Stimulated activated naive CD8-positive, alpha-beta T cell treated with anti-CD3 and anti-CD28 coated beads, Interleukin-15, amount 100 ng/mL, for 72 hours (primary cell): Measurements from ENCODE around the gene JARID2.
A peak's percentile ranks its signal among the peaks of the same experiment; 100 is the strongest.

Source experiments
- ATAC-seq: fragments of 150-1000 bp; cut with Tn5 transposase; 2 replicates; pipeline ENCODE4 v1.10.0; 2021; ENCODE audit warnings: mild to moderate bottlenecking, moderate library complexity
- DNase-seq, 2 donors: peaks; one replicate each; pipeline ENCODE4 v3.0.0; 2021 to 2022
- H3K27ac Mint-ChIP-seq, 2 donors: one replicate each; pipeline ENCODE4 v1.8.0; 2022; ENCODE audit warnings: mild to moderate bottlenecking in 2 of 2, mixed read lengths in 2 of 2, moderate library complexity in 2 of 2
- H3K27me3 Mint-ChIP-seq: one replicate; pipeline ENCODE4 v1.8.0; 2022; ENCODE audit warnings: mixed read lengths
- H3K4me1 Mint-ChIP-seq: one replicate; pipeline ENCODE4 v1.8.0; 2022; ENCODE audit warnings: mild to moderate bottlenecking, mixed read lengths
- H3K4me3 Mint-ChIP-seq, 2 donors: one replicate each; pipeline ENCODE4 v1.8.0; 2022; ENCODE audit warnings: mild to moderate bottlenecking in 2 of 2, mixed read lengths in 2 of 2, moderate library complexity in 1 of 2
- H3K9me3 Mint-ChIP-seq, 2 donors: one replicate each; pipeline ENCODE4 v1.8.0; 2022; ENCODE audit warnings: mixed read lengths in 2 of 2

JARID2 gene

DNA sequence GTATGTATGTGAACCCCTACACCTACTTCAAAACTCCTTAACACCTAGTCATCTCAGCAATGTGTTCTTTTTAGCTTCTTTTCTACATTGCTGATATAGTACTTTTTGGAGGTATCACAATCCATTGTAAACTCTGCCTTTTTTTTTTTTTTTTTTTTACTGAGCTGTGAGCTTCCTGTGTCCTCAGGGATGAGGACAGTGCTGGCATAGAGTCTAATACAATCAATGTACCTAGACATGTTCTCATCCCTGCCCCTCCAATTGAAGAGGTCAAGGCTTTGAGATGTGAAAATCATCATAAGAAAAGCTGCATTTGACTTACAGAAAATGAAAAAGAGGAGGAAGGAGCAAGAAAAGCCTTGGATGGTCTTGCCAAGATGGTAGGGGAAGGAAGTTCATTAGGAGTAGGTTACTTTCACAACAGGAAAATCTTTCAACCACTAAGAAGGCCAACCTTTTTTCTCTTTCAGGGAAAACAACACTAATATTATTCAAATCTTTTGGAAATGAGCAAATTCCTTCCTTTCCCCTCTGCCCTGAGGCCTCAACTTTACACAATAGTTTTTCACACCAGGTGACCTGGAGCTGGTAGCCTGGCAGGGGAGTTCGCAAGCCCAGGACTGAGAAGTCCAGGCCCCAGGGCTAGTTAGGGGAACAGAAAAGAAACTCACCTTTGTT, 2.8 kb upstream of the JARID2 start:
- Mint-ChIP-seq H3K4me3 (no peak overlapping the region), H3K27ac (no peak overlapping the region), H3K27me3 (no peaks in the 10 kb centered on the region), H3K9me3 (no peaks in the 10 kb centered on the region), H3K4me1 (no peaks in the 10 kb centered on the region)
- ATAC-seq (no peak), DNase-seq (no peak)

DNA sequence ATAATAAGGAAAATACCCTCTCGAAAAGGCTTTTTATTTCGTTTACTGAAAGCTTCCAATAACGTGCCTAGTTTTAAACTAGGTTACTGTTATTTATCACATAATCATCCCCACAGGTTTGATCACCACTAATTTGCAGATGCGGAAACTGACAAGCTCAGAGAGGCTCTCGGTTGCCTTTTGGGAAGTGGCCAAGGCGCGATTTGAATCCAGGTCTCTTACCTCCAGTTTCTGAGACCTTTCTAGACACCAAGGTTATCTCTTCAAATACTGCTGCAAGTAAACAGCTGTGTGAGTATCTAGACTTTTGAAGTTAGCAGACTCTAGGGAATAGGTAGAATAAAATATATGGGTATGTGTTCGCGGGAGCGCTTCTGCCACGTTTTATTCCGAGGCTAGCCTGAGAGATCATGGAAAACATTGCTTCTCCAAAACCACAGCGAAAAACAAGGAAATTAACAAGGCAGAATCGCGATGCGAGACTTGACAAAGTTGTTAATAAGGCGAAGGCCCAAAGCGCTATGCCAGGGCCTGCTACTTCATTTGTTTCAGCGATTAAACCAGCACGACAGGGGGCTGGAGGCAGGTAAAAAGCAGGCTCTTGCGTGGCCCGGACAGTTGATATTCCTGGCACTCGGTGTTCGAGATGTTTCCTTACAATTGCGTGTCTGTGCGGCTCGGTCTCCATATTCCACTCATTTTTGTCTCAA, 1.8 kb upstream of the JARID2 start:
- H3K27ac Mint-ChIP-seq, result peak overlapping the region; percentile 69 to 83
- H3K4me3 Mint-ChIP-seq, result peak overlapping the region; percentile 68 to 80
- H3K4me1 Mint-ChIP-seq, result no peaks in the 10 kb centered on the region
- no peaks in the 10 kb centered on the region for H3K27me3 Mint-ChIP-seq
- H3K9me3 Mint-ChIP-seq, result no peaks in the 10 kb centered on the region
- DNase-seq (no peak), ATAC-seq (no peak)

DNA sequence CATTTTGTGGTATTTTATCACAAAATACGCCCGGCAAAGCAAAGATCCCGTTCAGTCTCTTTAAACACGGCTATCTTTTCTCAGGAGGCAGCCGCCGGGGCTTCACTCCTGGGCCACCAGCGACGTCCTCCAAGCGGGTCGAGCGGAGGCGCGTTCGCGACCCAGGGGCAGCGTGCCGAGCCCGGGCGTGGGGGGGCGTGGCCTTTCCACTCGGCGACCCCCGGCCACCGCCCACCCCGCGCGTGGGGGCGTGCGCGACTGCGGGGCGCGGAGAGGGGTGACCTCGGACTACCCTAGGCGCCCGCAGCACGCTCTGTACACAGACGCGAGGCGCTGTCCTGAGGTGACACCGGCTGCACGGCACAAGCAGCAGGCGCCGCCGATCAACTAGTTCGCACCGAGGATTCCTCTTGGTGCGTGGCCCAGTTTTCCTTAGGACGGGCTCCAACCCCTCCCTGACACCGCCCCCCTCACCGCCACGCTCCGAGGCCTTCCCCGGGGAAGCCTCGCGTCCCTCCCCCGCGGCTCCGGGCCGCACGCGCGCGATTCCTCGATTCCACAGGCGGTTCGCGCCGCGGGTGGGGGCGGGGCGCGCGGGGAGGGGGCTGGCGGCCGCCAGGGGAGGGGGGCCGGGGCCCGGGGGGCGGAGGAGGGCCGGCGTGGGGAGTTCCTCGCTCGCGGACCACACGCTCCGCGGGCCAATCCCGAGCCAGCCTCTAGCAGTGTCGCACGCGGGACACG, 1.1 kb upstream of the JARID2 start:
- Mint-ChIP-seq H3K4me1 (peaks cover 5% of the 10 kb centered on the region), H3K27ac (peak overlapping the region; percentile 83 to 98), H3K4me3 (peak overlapping the region; percentile 99 to 100), H3K27me3 (no peaks in the 10 kb centered on the region), H3K9me3 (no peaks in the 10 kb centered on the region)
- ATAC-seq, result peak; percentile 33
- peak; percentile 62 to 65 for DNase-seq

DNA sequence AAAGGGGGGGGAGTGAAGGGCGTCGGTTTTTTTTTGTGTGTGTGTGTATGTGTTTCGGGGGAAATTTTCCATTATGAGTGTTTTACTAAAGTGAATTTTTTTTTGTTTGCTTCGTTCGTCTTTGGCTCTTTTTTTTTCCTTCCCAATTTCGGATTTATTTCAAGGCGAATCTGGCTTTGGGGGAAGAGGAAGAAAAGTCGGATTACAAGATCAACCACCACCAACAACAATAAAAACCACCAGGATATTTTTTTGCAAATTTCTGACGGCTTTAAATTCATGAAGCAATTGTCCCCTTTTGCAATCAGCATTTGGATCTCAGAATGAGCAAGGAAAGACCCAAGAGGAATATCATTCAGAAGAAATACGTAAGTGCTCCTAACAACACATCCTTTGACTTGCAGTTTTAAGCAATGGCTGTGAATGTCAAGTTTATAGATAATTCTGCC, 372 bp downstream of the JARID2 start:
- H3K27ac Mint-ChIP-seq, result peak overlapping the region; percentile 97 to 98
- no peaks in the 10 kb centered on the region for H3K9me3 Mint-ChIP-seq
- H3K4me1 Mint-ChIP-seq, result peaks cover 20% of the 10 kb centered on the region
- peak overlapping the region; percentile 99 to 100 for H3K4me3 Mint-ChIP-seq
- H3K27me3 Mint-ChIP-seq, result no peaks in the 10 kb centered on the region
- DNase-seq, result no peak
- ATAC-seq, result no peak

DNA sequence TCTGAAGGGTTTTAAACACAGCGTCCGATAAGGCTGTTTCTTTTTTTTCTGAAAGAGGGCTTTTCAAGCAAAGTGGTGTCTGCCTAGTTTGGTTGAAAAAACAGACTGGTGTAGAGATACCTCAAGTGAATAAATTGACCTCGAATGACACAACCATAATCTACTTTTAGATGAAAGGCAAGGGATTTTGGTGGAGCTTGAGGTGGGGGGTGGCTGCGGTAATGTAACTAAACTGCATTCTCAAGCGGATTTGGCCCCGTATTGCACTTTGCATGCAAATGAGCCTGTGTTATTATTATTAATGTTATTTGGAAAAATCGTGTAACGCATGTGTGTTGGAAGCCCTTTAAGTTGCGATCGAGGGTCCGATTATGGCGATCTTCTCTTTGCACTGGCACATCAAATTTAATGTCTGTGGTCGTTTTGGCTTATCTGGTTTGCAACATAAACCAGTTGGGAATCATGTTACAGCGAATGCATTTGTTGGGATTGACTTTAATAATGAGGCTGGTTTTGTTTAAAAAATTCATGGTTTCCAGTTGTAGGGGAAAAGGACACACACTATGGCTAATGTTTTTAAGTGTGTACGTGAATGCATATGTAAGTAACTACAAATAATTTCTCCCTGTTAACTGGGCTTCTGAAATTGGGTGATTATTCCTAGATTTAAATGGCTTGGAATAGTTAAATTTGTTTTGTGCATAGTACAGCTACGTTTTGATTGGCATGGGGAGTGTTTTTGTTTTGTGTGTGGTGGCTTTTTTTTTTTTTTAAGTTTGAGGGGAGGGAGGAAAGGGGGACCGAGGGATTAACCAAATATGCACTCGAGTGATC, 1.0 kb downstream of the JARID2 start:
- no peaks in the 10 kb centered on the region for H3K27me3 Mint-ChIP-seq
- peak overlapping the region; percentile 99 to 100 for H3K4me3 Mint-ChIP-seq
- H3K4me1 Mint-ChIP-seq, result peaks cover 26% of the 10 kb centered on the region
- H3K27ac Mint-ChIP-seq, result peak overlapping the region; percentile 97 to 98
- DNase-seq (peak in 1 of 2 donors; percentile 38), ATAC-seq (no peak)
- no peaks in the 10 kb centered on the region for H3K9me3 Mint-ChIP-seq

DNA sequence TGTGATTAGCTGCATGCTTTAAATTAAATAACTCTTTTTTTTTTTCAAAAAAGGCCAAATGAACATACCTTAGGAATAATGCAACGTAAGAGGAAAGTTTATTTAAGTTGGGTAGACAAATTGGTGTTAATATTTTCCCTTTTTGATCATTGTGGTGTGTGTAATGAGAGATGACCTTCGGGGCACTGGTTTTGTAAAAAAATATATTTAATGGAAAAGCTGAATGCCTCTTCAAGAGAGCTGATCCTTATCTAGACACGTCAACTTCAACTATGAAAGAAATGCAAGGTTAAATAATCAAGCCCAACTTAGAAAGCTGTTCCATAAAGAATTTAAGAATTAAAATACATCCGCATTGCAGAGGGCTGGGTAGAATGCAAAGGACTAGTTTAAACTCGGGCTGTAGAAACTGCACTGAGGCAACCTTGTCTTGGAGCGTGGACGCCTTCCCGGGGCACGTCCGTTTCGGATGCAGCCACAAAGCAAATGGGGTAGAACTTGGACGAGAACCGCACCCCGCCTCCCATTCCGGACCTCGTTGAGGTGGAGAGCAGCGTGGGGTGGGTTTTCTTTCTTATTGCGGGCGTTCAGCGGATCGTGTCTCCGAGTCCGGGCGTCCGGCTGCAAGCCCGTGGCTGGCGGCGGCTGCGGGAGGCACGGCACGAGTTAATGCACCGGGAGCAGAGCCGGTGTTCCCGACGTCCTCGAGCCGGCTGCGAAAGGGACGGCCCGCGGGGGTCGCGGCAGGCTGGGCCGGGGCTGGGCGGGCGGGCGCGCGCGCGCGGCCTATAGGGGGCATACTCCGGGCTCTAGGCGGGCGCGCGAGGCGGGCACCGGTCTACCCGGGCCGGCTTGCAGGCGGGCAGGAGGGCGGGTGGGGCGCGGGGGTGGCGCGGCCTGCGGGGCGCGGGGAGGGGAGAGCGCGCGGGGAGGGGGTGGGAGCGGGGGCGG, 1.9 kb downstream of the JARID2 start:
- Mint-ChIP-seq H3K27ac (peak overlapping the region; percentile 97 to 98), H3K4me1 (peaks cover 35% of the 10 kb centered on the region), H3K27me3 (no peaks in the 10 kb centered on the region), H3K9me3 (no peaks in the 10 kb centered on the region), H3K4me3 (peak overlapping the region; percentile 99 to 100)
- DNase-seq, result peak; percentile 59 to 66
- peak; percentile 27 for ATAC-seq

DNA sequence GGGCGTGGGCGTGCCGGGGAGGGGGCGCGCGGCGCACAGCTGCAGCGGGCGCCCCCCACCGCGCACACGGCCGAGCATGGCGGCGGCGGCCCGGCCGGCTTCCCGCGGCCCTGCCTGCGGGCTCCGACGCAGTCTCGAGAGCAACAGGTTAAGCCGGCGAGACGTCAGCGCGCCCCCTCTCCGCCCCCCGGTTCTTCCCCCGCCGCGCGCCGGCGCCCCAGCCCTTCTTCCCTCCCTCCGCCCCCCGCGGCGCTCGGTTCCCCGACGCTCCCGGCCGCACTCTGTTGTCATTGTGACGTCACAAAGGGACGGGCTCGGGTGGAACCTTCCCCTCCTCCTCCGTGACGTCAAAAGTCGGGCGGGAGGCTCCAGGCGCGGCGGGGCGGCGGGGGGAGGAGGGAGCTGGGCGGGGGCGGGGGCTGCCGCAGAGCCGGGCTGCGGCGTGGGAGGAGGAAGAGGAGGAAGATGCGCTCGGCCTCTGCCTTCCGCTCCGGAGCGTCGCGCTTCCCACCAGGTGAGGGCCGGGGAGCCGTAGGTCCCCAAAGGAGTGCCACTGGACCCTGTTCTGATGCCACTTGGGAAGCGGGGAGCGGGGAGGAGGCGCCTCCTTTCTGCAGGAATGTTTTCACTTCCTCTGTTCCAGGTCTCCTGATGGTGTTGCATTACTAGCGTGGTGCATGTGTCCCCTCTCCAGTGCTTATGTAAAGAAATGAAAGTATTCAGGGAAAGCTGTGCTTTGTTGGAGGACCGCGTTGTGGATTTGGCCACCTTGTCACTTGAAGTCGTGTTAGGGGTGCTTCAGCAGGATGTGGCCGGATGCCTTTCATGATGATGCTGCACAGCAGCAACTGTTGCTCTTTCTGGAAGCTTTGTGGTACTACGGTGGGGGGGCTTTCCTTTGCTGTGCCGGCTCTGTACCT, 2.8 kb downstream of the JARID2 start:
- Mint-ChIP-seq H3K27ac (peak overlapping the region; percentile 99 to 100), H3K4me1 (peaks cover 45% of the 10 kb centered on the region), H3K27me3 (no peaks in the 10 kb centered on the region), H3K9me3 (no peaks in the 10 kb centered on the region), H3K4me3 (peak overlapping the region; percentile 91 to 99)
- DNase-seq (peak; percentile 93 to 97), ATAC-seq (peak; percentile 67)

DNA sequence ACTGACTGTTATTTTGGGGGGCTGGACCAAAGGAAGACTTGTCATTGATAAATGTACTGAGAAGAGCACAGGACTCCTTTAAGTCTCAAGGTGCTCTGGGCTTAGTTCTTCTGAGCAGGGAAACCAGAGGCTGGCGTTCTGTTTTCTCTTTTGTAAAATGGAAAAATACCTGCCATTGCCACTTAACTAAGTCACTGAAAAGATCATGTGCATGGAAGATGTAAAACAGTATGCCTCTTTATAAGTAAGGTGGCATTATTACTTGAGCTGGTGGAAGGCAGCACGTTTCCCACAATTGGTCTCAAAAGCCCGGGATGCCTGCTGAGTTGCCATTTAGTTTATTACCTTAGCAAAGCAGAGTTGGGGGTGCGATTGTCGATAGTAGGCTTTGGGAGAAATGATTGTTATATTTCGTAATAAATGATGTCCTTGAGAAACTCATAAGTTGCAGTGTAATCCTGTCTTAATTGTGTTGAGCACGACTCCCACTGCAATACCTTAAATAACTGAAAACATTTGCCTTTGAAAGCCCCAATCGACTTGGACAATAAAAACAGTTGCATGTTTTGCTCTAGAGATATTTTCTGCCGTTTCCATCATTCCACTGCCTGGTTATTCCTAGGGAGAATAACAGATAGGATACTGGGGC, 3.6 kb downstream of the JARID2 start:
- Mint-ChIP-seq H3K27me3 (no peaks in the 10 kb centered on the region), H3K4me1 (peaks cover 52% of the 10 kb centered on the region), H3K27ac (peak overlapping the region; percentile 99 to 100), H3K4me3 (peak overlapping the region; percentile 91 to 99), H3K9me3 (no peaks in the 10 kb centered on the region)
- ATAC-seq (no peak), DNase-seq (no peak)

DNA sequence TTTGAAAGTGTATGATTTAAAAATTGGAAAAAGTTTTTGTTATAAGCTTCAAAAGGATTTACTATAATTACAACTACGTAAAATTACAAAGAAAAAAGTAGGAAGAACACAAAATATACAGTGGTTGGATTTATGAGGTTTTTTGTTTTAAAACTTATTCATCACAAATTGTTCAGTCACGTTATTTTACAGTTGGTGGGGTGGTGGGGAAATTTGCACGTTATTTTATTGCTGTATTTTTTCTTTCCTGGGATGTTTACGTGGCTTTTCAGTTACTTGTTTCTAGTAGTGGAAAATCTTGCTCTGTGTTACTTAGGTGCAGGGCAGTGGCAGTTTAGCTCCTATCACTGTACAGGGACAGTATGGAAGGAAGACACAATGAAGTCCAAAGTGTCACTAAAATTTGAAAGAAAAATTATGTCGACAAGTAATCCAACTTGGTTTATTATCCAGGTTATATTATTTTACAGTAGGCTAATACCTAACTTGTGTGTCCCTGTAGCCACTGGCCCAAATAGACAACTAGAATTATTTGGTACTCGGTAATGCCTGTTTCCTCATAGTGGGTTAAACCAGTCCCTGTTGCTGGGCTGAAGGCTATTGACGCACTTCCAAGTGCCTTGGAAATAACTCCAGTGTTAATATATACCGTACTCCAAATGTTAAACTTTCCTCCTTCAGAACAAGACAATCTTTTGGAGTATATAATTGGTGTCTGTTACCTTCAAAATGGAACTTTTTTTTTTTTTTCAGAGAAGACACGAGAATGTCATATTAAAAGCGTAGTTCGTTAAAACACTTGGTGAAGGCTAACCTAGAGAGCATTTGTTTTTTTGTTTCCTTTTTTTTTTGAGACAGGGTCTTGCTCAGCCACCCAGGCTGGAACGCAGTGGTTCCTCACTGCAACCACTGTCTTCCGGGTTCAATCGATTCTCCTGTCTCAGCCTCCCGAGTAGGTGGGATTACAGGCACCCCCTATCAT, 4.6 kb downstream of the JARID2 start:
- Mint-ChIP-seq H3K27me3 (no peaks in the 10 kb centered on the region), H3K4me3 (peak overlapping the region; percentile 91 to 99), H3K27ac (peak overlapping the region in 1 of 2 donors; percentile 81), H3K4me1 (peaks cover 62% of the 10 kb centered on the region), H3K9me3 (no peaks in the 10 kb centered on the region)
- ATAC-seq (no peak), DNase-seq (no peak)

DNA sequence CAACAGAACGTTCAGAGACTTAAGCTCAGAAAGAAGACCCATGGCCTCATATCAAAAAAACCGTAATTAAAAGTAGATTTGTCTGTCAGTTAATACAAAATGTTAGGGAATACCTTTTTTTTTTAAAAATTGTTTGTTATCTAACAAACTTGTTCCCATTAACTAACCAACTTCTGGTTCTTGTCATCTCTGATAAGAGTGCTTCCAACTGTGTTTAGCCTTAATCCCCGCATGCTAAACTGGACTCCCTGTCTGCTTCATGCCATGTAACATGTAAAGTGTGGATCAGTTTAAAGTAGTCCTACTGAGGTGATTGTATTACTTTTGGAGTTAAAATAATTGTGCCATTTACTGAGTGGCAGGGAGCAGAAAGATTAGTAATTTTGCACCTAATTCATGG, 6.3 kb downstream of the JARID2 start:
- H3K4me3 Mint-ChIP-seq, result peak overlapping the region; percentile 91 to 99
- H3K4me1 Mint-ChIP-seq, result peaks cover 80% of the 10 kb centered on the region
- H3K9me3 Mint-ChIP-seq, result no peaks in the 10 kb centered on the region
- H3K27me3 Mint-ChIP-seq, result no peaks in the 10 kb centered on the region
- H3K27ac Mint-ChIP-seq, result peak overlapping the region in 1 of 2 donors; percentile 60
- DNase-seq (no peak), ATAC-seq (no peak)

DNA sequence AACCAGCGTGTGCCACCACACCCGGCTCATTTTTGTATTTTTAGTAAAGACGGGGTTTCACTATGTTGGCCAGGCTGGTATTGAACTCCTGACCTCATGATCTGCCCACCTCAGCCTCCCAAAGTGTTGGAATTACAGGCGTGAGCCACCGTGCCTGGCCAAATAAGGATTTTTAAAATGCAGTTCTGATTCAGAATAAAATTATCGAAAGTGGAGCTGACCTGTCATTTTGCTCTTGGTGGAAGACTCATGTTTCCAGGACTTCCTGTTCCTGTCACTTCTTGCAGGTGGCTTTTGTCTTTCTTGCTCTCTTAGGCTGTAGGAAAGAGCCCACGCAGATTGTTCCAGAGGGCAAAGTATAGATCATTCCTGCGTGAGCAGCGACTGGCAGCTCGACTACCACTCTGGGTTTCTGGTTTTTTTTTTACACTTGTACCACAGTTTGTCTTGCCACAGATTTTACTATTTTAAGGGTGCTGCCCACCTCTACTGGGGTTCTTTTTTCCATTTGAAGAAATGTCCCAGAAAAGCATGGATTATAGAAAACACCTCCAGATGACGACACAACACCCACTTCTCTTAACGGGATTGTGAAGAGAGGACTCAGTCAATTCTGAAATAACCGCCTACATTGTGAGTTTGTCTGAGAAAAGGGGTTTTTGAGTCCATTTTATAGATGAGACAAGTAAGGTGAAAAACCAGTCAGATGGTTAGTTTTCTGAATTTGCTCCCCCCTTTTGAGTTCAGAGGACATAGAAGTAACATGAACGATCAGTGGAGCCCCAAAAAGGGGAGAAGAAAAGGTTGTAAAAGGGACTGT, 7.5 kb downstream of the JARID2 start:
- ATAC-seq (no peak), DNase-seq (no peak)
- peaks cover 92% of the 10 kb centered on the region for H3K4me1 Mint-ChIP-seq
- H3K27ac Mint-ChIP-seq, result peak overlapping the region; percentile 35 to 68
- peak overlapping the region; percentile 91 to 99 for H3K4me3 Mint-ChIP-seq
- no peaks in the 10 kb centered on the region for H3K9me3 Mint-ChIP-seq
- H3K27me3 Mint-ChIP-seq, result no peaks in the 10 kb centered on the region
